OCI-LY7 (cell line): ENCODE data around the gene CHN2. TPM values are rescaled to one million over a fixed set of nuclear protein-coding genes. Genes with fewer than 3 reads are reported as not detected.

Experiments used
- BruUV-seq: library from RNA; stranded (reverse); fragments of 400-500 nt; replicated peaks from 2 replicates; lab custom pipeline; 2021; lab: Mats Ljungman, UMichigan
- CTCF ChIA-PET: fragments of 300-600 bp; sonication (Branson Sonifier 250); formaldehyde crosslinking; loops from one replicate; lab custom pipeline; 2022; ENCODE audit warnings: antibody characterized with exemption; ENCODE audit not compliant: unreplicated experiment; lab: Charles Lee
- POLR2A ChIA-PET: fragments of 300-600 bp; sonication (Branson Sonifier 250); formaldehyde crosslinking; loops from one replicate; lab custom pipeline; 2022; ENCODE audit warnings: antibody characterized with exemption; lab: Charles Lee
- DNase-seq: peaks from one replicate; pipeline ENCODE4 v3.0.0-alpha.2; 2015; ENCODE audit warnings: low spot score
- H2AFZ ChIP-seq: fragments of 200-600 bp; sonication (generic), shearing (Covaris generic); 2 replicates; pipeline ENCODE4 v1.6.1; 2014; ENCODE audit warnings: mild to moderate bottlenecking, antibody characterized with exemption, low read length, moderate library complexity
- H3K27ac ChIP-seq: fragments of 200-600 bp; sonication (generic); 2 replicates; pipeline ENCODE4 v1.5.1; 2014; ENCODE audit warnings: mixed run types, low read depth, mild to moderate bottlenecking, moderate library complexity, low read length, inconsistent platforms; ENCODE audit not compliant: poor library complexity, severe bottlenecking
- H3K36me3 ChIP-seq: fragments of 200-600 bp; sonication (generic); 2 replicates; pipeline ENCODE4 v1.6.1; 2014; ENCODE audit warnings: mild to moderate bottlenecking, antibody characterized with exemption, low read length, moderate library complexity, mixed read lengths; ENCODE audit not compliant: insufficient read depth
- H3K4me1 ChIP-seq: fragments of 200-600 bp; sonication (generic); 2 replicates; pipeline ENCODE4 v1.5.1; 2014; ENCODE audit warnings: mild to moderate bottlenecking, low read length; ENCODE audit not compliant: insufficient read depth, poor library complexity, severe bottlenecking
- H3K4me2 ChIP-seq: fragments of 200-600 bp; sonication (generic); 2 replicates; pipeline ENCODE4 v1.6.1; 2014; ENCODE audit warnings: mild to moderate bottlenecking, low read length
- H3K4me3 ChIP-seq: fragments of 200-600 bp; sonication (generic); 2 replicates; pipeline ENCODE4 v1.5.1; 2014; ENCODE audit warnings: mild to moderate bottlenecking, low read depth, low read length; ENCODE audit not compliant: poor library complexity, severe bottlenecking
- H3K79me2 ChIP-seq: fragments of 200-600 bp; sonication (generic); 2 replicates; pipeline ENCODE4 v1.6.1; 2016; ENCODE audit warnings: low read depth, mild to moderate bottlenecking, low read length, moderate library complexity, mixed read lengths; ENCODE audit not compliant: insufficient read depth
- H3K9me2 ChIP-seq: fragments of 200-600 bp; sonication (generic); 2 replicates; pipeline ENCODE4 v1.6.1; 2016; ENCODE audit warnings: mild to moderate bottlenecking, low read length, mixed read lengths; ENCODE audit not compliant: insufficient read depth
- H3K9me3 ChIP-seq: fragments of 200-600 bp; sonication (generic); 2 replicates; pipeline ENCODE4 v1.6.1; 2014; ENCODE audit warnings: mild to moderate bottlenecking, mixed run types, low read length, mixed read lengths
- H4K20me1 ChIP-seq: fragments of 200-600 bp; sonication (generic); 2 replicates; pipeline ENCODE4 v1.6.1; 2014; ENCODE audit warnings: mild to moderate bottlenecking, antibody characterized with exemption, low read length, moderate library complexity, mixed read lengths; ENCODE audit not compliant: insufficient read depth
- CTCF ChIP-seq: fragments of 200-600 bp; sonication (generic); conservative IDR thresholded peaks from 2 replicates; pipeline ENCODE4 v1.5.1; 2014; ENCODE audit warnings: mild to moderate bottlenecking, antibody characterized with exemption, low read length, moderate library complexity, mixed read lengths
- EZH2phosphoT487 ChIP-seq: fragments of 200-600 bp; sonication (generic); IDR thresholded peaks from 2 replicates; pipeline ENCODE4 v1.6.1; 2018; ENCODE audit warnings: low read depth, borderline replicate concordance, mild to moderate bottlenecking, mixed run types, antibody characterized with exemption, low read length, moderate library complexity, mixed read lengths
- intact Hi-C: fragments of 100-400 bp; cut with micrococcal nuclease; formaldehyde crosslinking; loops from one replicate; pipeline ENCODE4 v1.10.0; 2022; ENCODE audit not compliant: unreplicated experiment
- total RNA-seq, 2 experiments: library from RNA; depleted of rRNA in 1 of 2; stranded (reverse); fragments of >200 nt in 1 of 2; shearing (Covaris generic) in 1 of 2; gene quantifications; 2 replicates each; pipeline ENCODE4 v1.2.3, GENCODE V29; 2014 to 2022

The CHN2 gene
- total RNA-seq, 2 experiments from 2014 or later: not detected

GRCh38 chr7:29431686-29432085, 237.1 kb downstream of the CHN2 start:
- BruUV-seq: no TSS peak
- POLR2A ChIA-PET: no interaction called here

GRCh38 chr7:29432721-29433120, 238.1 kb downstream of the CHN2 start:
- no peak overlapping the region for H3K4me2 ChIP-seq
- no TSS peak for BruUV-seq

More at GRCh38 chr7:29431686-29432085, 237.1 kb downstream of the CHN2 start:
- Histone ChIP-seq H4K20me1 (no peaks in the 10 kb centered on the region), H3K9me2 (no peaks in the 10 kb centered on the region), H3K79me2 (no peaks in the 10 kb centered on the region), H3K4me1 (no peaks in the 10 kb centered on the region), H3K9me3 (no peaks in the 10 kb centered on the region), H2AFZ (no peak overlapping the region), H3K27ac (no peak overlapping the region), H3K4me3 (no peak overlapping the region), H3K4me2 (no peak overlapping the region), H3K36me3 (no peaks in the 10 kb centered on the region)
- CTCF ChIA-PET: no interaction called here
- intact Hi-C loops: no loop called here
- TF ChIP-seq CTCF (no peak), EZH2phosphoT487 (no peak)
- DNase-seq: no peak

More at GRCh38 chr7:29432721-29433120, 238.1 kb downstream of the CHN2 start:
- H3K4me3 ChIP-seq: no peak overlapping the region
- H3K9me2 ChIP-seq: no peaks in the 10 kb centered on the region
- no peaks in the 10 kb centered on the region for H3K9me3 ChIP-seq
- POLR2A ChIA-PET: interaction anchor here (0.6 to 0.7 kb wide), 2 partner anchors 14 to 165 kb away, joined by 4 to 5 read pairs; no protein-coding TSS in a partner anchor
- H3K27ac ChIP-seq: no peak overlapping the region
- no peaks in the 10 kb centered on the region for H3K4me1 ChIP-seq
- no peaks in the 10 kb centered on the region for H3K36me3 ChIP-seq
- no peak for TF ChIP-seq EZH2phosphoT487
- no peak for TF ChIP-seq CTCF
- DNase-seq: no peak
- no peaks in the 10 kb centered on the region for H4K20me1 ChIP-seq
- H3K79me2 ChIP-seq: no peaks in the 10 kb centered on the region
- intact Hi-C loops: no loop called here
- H2AFZ ChIP-seq: no peak overlapping the region
- CTCF ChIA-PET: no interaction called here
